OCI-M1 (cell line): ENCODE results near the gene RNASE11.
"Not testable (repeated sequence)": the region's sequence is repeated elsewhere in the genome, so short reads cannot be mapped to it uniquely, and the experiment has no call there.

Experiments used
- DNase-seq: peaks from one replicate; lab custom pipeline; 2025; lab: John Stamatoyannopoulos, UW

Gene RNASE11

DNA sequence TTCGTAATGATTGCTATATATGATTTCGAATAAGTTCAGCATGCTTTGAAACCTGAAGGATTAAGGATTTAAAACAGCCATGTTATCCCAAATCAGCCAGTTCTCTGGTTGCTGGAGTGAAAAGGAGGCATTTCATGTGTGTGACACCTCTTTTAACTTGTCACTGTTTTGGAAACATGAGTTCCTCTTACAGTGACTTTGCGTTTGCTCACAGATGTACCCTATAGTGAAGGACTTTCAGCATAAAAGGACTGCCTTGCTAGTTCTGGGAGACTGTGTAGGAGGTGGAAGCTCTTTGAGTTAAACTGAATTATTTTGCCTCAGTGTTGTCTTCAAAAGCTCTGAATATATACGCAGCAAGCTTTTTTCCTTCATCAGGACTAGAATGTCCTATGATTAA, 7.6 kb downstream of the RNASE11 start:
- DNase-seq = peak; percentile 39

- no peak for DNase-seq
Observed at GRCh38 chr14:20578784-20579502, 8.9 kb downstream of the RNASE11 start.

GRCh38 chr14:20578325-20578724, 9.5 kb downstream of the RNASE11 start:
- no peak for DNase-seq

DNA sequence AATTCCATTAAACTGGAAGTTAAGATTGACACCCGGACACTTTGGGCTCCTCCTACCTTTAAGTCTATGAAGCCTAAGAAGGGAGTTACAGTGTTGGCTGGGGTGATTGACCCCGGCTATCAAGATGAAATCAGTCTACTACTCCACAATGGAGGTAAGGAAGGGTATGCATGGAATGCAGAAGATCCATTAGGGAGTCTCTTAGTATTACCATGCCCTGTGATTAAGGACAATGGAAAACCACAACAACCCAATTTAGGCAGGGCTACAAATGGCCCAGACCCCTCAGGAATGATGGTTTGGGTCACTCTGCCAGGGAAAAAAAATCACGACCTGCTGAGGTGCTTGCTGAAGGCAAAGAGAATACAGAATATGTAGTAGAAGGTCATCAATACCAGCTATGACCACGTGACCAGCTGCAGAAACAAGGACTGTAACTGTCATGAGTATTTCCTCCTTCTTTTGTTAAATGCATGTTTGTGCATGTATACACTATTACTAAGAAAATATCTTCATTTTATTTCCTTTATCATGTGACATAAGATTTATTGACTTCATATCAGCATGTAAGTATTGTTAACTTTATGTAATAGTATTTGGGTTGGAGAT, 15.3 kb downstream of the RNASE11 start:
- not testable (repeated sequence) for DNase-seq

DNA sequence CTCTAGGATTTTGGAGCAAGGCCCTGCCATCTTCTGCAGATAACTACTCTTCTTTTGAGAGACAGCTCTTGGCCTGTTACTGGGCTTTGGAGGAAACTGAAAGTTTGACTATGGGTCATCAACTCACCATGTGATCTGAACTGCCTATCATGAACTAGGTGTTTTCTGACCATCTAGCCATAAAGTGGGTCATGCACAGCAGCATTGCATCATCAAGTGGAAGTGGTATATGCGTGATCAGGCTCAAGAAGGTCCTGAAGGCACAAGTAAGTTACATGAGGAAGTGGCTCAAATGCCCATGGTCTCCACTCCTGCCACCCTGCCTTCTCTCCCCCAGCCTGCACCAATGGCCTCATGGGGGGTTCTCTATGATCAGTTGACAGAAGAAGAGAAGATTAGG, 17.1 kb downstream of the RNASE11 start:
- DNase-seq = peak; percentile 57

- DNase-seq = not testable (repeated sequence)
Observed at GRCh38 chr14:20569865-20570264, 17.9 kb downstream of the RNASE11 start.

- DNase-seq = no peak
Observed at GRCh38 chr14:20569066-20569465, 18.7 kb downstream of the RNASE11 start.

- no peak for DNase-seq
Observed at GRCh38 chr14:20568393-20568792, 19.4 kb downstream of the RNASE11 start.

DNA sequence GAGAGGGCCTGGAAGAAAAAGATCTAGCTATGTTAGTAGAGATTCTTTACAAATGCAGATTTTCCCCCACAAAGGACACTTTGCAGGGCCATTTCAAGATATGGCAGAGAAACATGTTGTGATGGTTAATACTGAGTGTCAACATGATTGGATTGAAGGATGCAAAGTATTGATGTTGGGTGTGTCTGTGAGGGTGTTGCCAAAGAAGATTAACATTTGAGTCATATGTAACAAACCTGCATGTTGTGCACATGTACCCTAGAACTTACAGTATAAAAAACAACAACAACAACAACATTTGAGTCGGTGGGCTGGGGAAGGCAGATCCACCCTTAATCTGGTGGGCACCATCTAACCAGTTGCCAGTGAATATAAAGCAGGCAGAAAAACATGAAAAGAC, 20.6 kb downstream of the RNASE11 start:
- DNase-seq = not testable (repeated sequence)

- DNase-seq = no peak
Observed at GRCh38 chr14:20564501-20564997, 23.3 kb downstream of the RNASE11 start.

DNA sequence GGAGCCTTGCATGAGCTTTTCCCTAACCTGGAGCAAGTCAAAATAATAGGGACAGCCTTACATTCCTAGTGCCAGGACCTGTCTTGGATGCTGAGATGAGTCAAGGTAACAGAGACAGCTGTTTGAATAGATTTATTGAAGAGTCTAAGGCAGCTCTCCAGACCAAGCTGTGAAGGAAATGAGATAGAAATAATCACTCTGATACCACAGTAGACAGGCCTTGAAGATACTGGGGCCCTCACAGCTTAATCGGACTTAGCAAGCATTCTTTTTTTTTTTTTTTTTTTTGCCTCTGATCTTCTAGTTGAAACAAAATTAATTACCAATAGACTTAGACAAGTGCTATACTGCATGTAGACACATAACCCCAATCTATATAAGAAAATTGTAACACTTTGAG, 23.8 kb downstream of the RNASE11 start:
- DNase-seq = no peak

DNA sequence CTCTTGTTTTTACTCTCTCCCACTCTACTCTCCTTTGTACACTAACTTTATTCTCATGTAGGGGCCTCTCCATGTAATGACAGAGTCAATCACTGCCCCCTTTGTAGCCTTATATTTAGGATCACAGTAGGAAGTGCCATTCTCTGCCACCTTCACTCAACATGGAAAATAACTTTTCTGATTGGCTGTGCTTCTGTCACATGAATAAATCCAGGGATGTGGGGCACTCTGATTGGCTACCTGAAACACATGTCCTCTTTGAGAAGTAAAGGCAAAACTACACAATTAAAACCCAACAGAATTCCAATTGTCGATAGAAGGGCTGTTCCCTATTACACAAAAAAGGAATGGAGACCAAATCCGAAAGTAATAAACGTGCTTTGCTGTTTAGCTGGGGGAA, 26.8 kb downstream of the RNASE11 start, which contains the start of gene RNASE9:
RNASE9 (minus strand) TSS at position 87 of the 400 bp plus-strand sequence.
- DNase-seq = no peak

DNA sequence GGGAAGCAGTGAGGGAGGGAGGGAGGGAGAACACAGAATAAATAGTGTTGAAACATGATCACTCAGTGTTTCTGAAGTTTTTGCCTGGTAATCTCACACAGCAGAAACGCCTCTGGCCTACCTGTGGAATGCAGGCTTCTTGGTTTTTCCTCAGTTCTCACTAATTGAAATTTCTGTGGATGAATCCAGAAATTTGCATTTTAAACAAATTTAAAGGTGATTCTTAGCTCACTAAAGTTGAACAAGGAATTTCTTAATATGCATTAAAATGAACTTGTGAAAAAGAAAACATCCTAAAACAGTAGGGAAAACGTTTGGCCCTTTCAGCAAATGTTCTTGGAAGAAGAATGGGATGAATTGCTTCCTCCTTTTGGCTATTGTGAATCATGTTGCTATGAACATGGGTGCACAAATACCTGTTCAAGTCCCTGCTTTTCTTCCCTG, 28.3 kb downstream of the RNASE11 start:
- DNase-seq = no peak

DNA sequence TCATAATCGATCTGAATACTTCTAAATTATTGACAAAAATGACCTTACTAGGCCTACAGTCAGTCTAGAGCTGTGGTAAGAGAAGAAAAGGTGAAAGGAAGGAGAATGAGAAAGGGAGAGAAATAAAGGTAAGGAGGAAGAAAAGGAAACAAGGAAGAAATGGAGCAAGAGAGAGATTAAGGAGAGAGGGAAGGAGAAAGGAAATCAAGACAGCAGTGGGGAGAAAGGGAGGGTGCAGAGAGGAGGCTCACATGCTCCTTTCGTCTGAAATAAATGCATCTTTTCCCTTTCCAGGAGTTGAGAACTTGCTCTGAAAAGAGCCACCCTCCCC, 30.6 kb downstream of the RNASE11 start:
- no peak for DNase-seq

GRCh38 chr14:20556500-20557211, 31.1 kb downstream of the RNASE11 start:
- peak; percentile 46 for DNase-seq

- no peak for DNase-seq
Observed at GRCh38 chr14:20555845-20556244, 32.0 kb downstream of the RNASE11 start.

- no peak for DNase-seq
Observed at GRCh38 chr14:20553024-20553423, 34.8 kb downstream of the RNASE11 start.

GRCh38 chr14:20551606-20552005, 36.2 kb downstream of the RNASE11 start:
- no peak for DNase-seq

DNA sequence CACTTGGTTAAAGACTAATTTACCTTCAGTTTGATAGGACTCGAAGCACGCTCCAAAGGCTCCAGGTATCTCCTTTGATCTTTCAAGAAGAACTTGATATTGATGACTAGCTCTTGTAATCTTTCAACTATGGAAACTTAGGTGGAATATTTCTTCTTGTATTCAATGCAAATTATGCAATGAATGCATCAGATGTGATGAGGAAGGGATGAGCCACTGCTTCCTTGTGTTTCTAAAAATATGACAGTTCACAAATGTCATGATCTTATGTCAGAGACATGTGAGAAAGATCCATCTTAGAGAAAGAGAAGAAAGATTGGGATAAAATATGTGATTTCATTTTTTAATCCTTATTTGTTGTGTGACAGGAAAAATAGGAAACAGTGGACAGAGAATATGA, 36.9 kb downstream of the RNASE11 start:
- no peak for DNase-seq

DNA sequence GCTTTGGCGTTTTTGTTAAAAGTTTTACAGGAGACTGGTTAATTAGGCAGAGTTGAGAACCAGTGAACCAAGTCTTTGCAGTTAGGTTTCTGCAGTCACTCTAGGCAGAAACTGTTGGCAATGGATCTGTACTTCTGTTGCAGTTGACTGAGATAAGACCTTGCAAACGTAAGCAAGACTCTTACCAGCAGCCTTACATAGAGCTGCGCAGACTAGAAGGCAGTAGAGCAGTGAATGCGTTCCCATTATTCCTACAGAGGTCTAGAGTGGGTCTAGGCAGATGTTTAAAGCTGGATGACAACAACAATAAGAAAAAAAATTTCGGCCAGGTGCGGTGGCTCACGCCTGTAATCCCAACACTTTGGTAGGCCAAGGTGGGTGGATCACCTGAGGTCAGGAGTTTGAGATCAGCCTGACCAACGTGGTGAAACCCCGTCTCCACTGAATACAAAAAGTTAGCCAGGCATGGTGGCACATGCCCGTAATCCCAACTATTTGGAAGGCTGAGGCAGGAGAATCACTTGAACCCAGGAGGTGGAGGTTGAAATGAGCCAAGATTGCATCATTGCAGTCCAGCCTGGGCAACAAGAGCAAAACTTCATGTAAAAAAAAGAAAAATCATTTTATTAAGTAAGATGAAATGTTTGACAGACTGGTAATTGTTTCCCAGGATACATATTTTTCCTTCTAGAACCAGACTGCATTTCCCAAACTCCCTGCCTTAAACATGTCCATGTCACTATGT, 39.2 kb downstream of the RNASE11 start:
- no peak for DNase-seq

DNA sequence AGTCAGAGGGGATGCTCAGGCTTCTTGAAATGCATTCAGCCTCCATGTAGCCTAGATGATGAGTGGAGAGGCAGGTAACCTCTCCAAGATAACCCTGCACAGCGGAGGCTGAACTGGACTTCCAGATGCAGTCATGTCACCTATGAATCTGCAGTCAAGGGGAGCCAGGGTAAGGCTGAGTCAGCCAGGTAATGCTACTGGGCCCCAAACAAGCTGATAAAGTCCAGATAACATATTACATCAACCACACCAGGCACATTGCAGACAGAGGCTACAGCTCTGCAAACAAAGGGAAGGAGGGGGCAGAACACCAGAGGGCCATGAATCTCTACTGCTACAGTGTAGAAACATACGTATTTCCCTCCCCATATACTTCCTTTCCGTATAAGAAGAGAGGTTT, 40.9 kb downstream of the RNASE11 start:
- DNase-seq = no peak

GRCh38 chr14:20539906-20540305, 47.9 kb downstream of the RNASE11 start:
- no peak for DNase-seq
